SK-N-SH (cell line): ENCODE data around the gene TMEM161A. TPM values are rescaled to one million over a fixed set of nuclear protein-coding genes. Genes with fewer than 3 reads are reported as not detected.

ENCODE experiments used
- CTCF ChIA-PET: fragments of 300-600, 350-600 bp; formaldehyde crosslinking; extraction: SDS; loops from one replicate; lab custom pipeline; 2021; lab: Yijun Ruan, JAX
- POLR2A ChIA-PET: fragments of 350-600 bp; sonication (Branson Sonifier 250); formaldehyde crosslinking; extraction: SDS; loops from one replicate; lab custom pipeline; 2020; ENCODE audit warnings: antibody characterized with exemption, inconsistent platforms; lab: Yijun Ruan, JAX
- DNase-seq: peaks from one replicate; pipeline ENCODE4 v3.0.0; 2012
- H2AFZ ChIP-seq: fragments of 200-600 bp; sonication (generic); 2 replicates; pipeline ENCODE4 v1.8.1; 2016; ENCODE audit warnings: antibody characterized with exemption, mild to moderate bottlenecking, low read depth
- H3F3A ChIP-seq: fragments of 200-600 bp; sonication (generic); replicated peaks from 2 replicates; pipeline ENCODE3; 2016; ENCODE audit warnings: antibody characterized with exemption, mild to moderate bottlenecking; ENCODE audit not compliant: insufficient read depth
- H3K27ac ChIP-seq, 2 experiments: fragments of 200-500 bp in 1 of 2; fragments of 200-600 bp in 1 of 2; sonication (Bioruptor generic) in 1 of 2; sonication (generic), shearing (Covaris generic) in 1 of 2; 2 replicates each; pipeline versions ENCODE4 v1.5.1 to v1.6.1; 2014 to 2016; ENCODE audit warnings: low read depth in 2 of 2, inconsistent platforms in 1 of 2, low read length in 1 of 2, mild to moderate bottlenecking in 1 of 2, mixed read lengths in 1 of 2
- H3K27me3 ChIP-seq: fragments of 200-600 bp; sonication (generic), shearing (Covaris generic); 2 replicates; pipeline ENCODE4 v1.6.1; 2016; ENCODE audit warnings: mixed run types; ENCODE audit not compliant: insufficient read depth
- H3K36me3 ChIP-seq, 2 experiments: fragments of 200-500 bp in 1 of 2; fragments of 200-600 bp in 1 of 2; sonication (Bioruptor generic) in 1 of 2; sonication (generic) in 1 of 2; replicated peaks in 1 of 2; 2 replicates each; pipeline versions ENCODE3 to v1.5.1; 2014 to 2016; ENCODE audit warnings: low read length in 1 of 2, mild to moderate bottlenecking in 1 of 2; ENCODE audit not compliant: insufficient read depth in 2 of 2, control insufficient read depth in 1 of 2
- H3K4me1 ChIP-seq, 2 experiments: fragments of 200-500 bp in 1 of 2; fragments of 200-600 bp in 1 of 2; sonication (Bioruptor generic) in 1 of 2; sonication (generic), shearing (Covaris generic) in 1 of 2; 2 replicates each; pipeline versions ENCODE4 v1.5.1 to v1.6.1; 2014 to 2016; ENCODE audit warnings: low read depth in 1 of 2, low read length in 1 of 2, mixed run types in 1 of 2; ENCODE audit not compliant: insufficient read depth in 2 of 2, control insufficient read depth in 1 of 2
- H3K4me2 ChIP-seq: fragments of 200-600 bp; sonication (generic), shearing (Covaris generic); 2 replicates; pipeline ENCODE4 v1.6.1; 2017; ENCODE audit warnings: mixed run types
- H3K4me3 ChIP-seq, 2 experiments: fragments of 200-500 bp in 1 of 2; fragments of 200-600 bp in 1 of 2; sonication (Bioruptor generic) in 1 of 2; sonication (generic), shearing (Covaris generic) in 1 of 2; 2 replicates each; pipeline versions ENCODE4 v1.5.1 to v1.8.1; 2014 to 2016; ENCODE audit warnings: low read depth in 2 of 2, inconsistent platforms in 1 of 2, low read length in 1 of 2, mild to moderate bottlenecking in 1 of 2, mixed read lengths in 1 of 2, moderate library complexity in 1 of 2
- H3K79me2 ChIP-seq: fragments of 200-600 bp; sonication (generic); 2 replicates; pipeline ENCODE4 v1.8.1; 2017; ENCODE audit warnings: mild to moderate bottlenecking; ENCODE audit not compliant: insufficient read depth
- H3K9ac ChIP-seq: fragments of 200-600 bp; sonication (generic); 2 replicates; pipeline ENCODE4 v1.6.1; 2017; ENCODE audit warnings: mixed run types
- H3K9me2 ChIP-seq: fragments of 200-600 bp; sonication (generic); 2 replicates; pipeline ENCODE4 v1.6.1; 2017; ENCODE audit warnings: mixed run types
- H3K9me3 ChIP-seq: fragments of 200-600 bp; sonication (generic); 2 replicates; pipeline ENCODE4 v1.6.1; 2017; ENCODE audit warnings: mixed run types, mild to moderate bottlenecking, moderate library complexity
- H4K20me1 ChIP-seq: fragments of 200-600 bp; sonication (generic); 2 replicates; pipeline ENCODE4 v1.6.1; 2017; ENCODE audit warnings: mild to moderate bottlenecking, mixed run types; ENCODE audit not compliant: insufficient read depth
- CHD2 ChIP-seq: fragments of 150-350 bp; IDR thresholded peaks from 2 replicates; pipeline ENCODE4 v1.6.1; 2018; ENCODE audit warnings: low read length; ENCODE audit not compliant: partially characterized antibody
- GATA2 ChIP-seq: sonication (generic); formaldehyde crosslinking; IDR thresholded peaks from 2 replicates; pipeline ENCODE4 v1.5.0; 2020; ENCODE audit warnings: mild to moderate bottlenecking, missing genetic modification reagents
- JUND ChIP-seq: IDR thresholded peaks from 2 replicates; pipeline ENCODE4 v1.4.0; 2012
- MXI1 ChIP-seq: IDR thresholded peaks from 2 replicates; pipeline ENCODE4 v1.6.1; 2012; ENCODE audit warnings: mild to moderate bottlenecking, low read depth, low read length, improper control_type of control experiment
- RFX5 ChIP-seq: IDR thresholded peaks from 2 replicates; pipeline ENCODE4 v1.6.1; 2012; ENCODE audit warnings: mild to moderate bottlenecking, improper control_type of control experiment, low read length
- TAF1 ChIP-seq: IDR thresholded peaks from 2 replicates; pipeline ENCODE4 v1.6.1; 2012; ENCODE audit warnings: low read depth, mild to moderate bottlenecking, low read length, moderate library complexity, borderline replicate concordance
- YY1 ChIP-seq: IDR thresholded peaks from 2 replicates; pipeline ENCODE4 v1.4.0; 2012; ENCODE audit warnings: low read depth, mild to moderate bottlenecking
- WGBS: methylation state at CpG from one replicate; pipeline ENCODE4 v1.1.6; 2017; ENCODE audit warnings: low lambda C conversion rate; 5-methylcytosine and 5-hydroxymethylcytosine counted together
- polyA plus RNA-seq, 3 experiments: library from polyadenylated mRNA; depleted of rRNA; stranded (reverse); fragments of >200 nt; gene quantifications; 2 replicates each; pipeline ENCODE4 v1.2.3, GENCODE V29; 2012
- TF ChIP-seq, protein P1 (sequence below): fragments of 200-600 bp; sonication (generic); IDR thresholded peaks from 2 replicates; pipeline ENCODE4 v1.6.1; 2017; ENCODE audit warnings: antibody characterized with exemption, mild to moderate bottlenecking, moderate library complexity
- TF ChIP-seq, protein P2 (sequence below): IDR thresholded peaks from 2 replicates; pipeline ENCODE4 v1.6.1; 2012; ENCODE audit warnings: mild to moderate bottlenecking, low read depth, low read length, moderate library complexity
- TF ChIP-seq, protein P3 (sequence below): IDR thresholded peaks from 2 replicates; pipeline ENCODE4; 2012
- TF ChIP-seq, protein P4 (sequence below): fragments of 150-350 bp; IDR thresholded peaks from 2 replicates; pipeline ENCODE4 v1.6.1; 2017; ENCODE audit warnings: antibody characterized with exemption, low read length, low read depth, borderline replicate concordance

TMEM161A gene
- polyA plus RNA-seq, 1 of the 3 experiments (the other 2 are of a cell fraction), result 39.3 TPM

DNA sequence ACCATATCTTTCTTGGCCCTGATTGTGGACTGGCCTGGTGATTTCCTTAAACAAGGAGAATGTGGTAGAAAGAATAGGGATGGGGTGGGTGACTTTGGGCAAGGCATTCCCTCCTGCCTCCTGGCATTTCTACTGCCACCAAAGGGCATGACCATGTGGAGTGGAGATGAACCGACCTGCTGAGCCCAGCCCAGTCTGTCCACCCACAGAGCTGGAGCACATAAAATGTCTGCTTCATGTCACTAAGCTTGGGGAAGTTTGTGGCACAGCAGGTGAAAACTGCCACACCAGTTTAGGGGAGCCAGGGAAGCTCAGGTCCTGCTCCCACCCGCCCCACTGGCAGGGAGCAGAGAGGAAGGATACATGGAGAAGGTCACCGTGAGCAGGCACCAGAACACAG, 6.3 kb downstream of the TMEM161A start:
- ChIA-PET POLR2A (no interaction called here), CTCF (interaction anchor here (0.7 kb wide), 1 partner anchor 14 kb away, joined by 3 read pairs; no protein-coding TSS in a partner anchor)
- Histone ChIP-seq H3K9me3 (no peaks in the 10 kb centered on the region), H3K9ac (no peak overlapping the region), H3F3A (no peaks in the 10 kb centered on the region), H3K27ac (no peak overlapping the region), H3K36me3 (peaks cover 0 to 5% of the 10 kb centered on the region in 2 experiments), H3K9me2 (no peaks in the 10 kb centered on the region), H3K4me2 (no peak overlapping the region), H3K4me1 (peaks cover 0 to 1% of the 10 kb centered on the region in 2 experiments; a peak in 1 of 4 replicates), H3K79me2 (no peaks in the 10 kb centered on the region), H3K27me3 (no peaks in the 10 kb centered on the region), H4K20me1 (no peaks in the 10 kb centered on the region), H2AFZ (no peak overlapping the region), H3K4me3 (no peak overlapping the region)
- TF ChIP-seq, protein P1, sequence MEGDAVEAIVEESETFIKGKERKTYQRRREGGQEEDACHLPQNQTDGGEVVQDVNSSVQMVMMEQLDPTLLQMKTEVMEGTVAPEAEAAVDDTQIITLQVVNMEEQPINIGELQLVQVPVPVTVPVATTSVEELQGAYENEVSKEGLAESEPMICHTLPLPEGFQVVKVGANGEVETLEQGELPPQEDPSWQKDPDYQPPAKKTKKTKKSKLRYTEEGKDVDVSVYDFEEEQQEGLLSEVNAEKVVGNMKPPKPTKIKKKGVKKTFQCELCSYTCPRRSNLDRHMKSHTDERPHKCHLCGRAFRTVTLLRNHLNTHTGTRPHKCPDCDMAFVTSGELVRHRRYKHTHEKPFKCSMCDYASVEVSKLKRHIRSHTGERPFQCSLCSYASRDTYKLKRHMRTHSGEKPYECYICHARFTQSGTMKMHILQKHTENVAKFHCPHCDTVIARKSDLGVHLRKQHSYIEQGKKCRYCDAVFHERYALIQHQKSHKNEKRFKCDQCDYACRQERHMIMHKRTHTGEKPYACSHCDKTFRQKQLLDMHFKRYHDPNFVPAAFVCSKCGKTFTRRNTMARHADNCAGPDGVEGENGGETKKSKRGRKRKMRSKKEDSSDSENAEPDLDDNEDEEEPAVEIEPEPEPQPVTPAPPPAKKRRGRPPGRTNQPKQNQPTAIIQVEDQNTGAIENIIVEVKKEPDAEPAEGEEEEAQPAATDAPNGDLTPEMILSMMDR, result no peak
- TF ChIP-seq, protein P2, sequence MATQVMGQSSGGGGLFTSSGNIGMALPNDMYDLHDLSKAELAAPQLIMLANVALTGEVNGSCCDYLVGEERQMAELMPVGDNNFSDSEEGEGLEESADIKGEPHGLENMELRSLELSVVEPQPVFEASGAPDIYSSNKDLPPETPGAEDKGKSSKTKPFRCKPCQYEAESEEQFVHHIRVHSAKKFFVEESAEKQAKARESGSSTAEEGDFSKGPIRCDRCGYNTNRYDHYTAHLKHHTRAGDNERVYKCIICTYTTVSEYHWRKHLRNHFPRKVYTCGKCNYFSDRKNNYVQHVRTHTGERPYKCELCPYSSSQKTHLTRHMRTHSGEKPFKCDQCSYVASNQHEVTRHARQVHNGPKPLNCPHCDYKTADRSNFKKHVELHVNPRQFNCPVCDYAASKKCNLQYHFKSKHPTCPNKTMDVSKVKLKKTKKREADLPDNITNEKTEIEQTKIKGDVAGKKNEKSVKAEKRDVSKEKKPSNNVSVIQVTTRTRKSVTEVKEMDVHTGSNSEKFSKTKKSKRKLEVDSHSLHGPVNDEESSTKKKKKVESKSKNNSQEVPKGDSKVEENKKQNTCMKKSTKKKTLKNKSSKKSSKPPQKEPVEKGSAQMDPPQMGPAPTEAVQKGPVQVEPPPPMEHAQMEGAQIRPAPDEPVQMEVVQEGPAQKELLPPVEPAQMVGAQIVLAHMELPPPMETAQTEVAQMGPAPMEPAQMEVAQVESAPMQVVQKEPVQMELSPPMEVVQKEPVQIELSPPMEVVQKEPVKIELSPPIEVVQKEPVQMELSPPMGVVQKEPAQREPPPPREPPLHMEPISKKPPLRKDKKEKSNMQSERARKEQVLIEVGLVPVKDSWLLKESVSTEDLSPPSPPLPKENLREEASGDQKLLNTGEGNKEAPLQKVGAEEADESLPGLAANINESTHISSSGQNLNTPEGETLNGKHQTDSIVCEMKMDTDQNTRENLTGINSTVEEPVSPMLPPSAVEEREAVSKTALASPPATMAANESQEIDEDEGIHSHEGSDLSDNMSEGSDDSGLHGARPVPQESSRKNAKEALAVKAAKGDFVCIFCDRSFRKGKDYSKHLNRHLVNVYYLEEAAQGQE, result no peak
- TF ChIP-seq YY1 (no peak), GATA2 (CRISPR knock-in tag) (no peak), TAF1 (no peak), RFX5 (no peak), CHD2 (no peak), JUND (no peak), MXI1 (no peak)
- TF ChIP-seq, protein P3, sequence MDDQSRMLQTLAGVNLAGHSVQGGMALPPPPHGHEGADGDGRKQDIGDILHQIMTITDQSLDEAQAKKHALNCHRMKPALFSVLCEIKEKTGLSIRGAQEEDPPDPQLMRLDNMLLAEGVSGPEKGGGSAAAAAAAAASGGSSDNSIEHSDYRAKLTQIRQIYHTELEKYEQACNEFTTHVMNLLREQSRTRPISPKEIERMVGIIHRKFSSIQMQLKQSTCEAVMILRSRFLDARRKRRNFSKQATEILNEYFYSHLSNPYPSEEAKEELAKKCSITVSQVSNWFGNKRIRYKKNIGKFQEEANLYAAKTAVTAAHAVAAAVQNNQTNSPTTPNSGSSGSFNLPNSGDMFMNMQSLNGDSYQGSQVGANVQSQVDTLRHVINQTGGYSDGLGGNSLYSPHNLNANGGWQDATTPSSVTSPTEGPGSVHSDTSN, result no peak
- TF ChIP-seq, protein P4, sequence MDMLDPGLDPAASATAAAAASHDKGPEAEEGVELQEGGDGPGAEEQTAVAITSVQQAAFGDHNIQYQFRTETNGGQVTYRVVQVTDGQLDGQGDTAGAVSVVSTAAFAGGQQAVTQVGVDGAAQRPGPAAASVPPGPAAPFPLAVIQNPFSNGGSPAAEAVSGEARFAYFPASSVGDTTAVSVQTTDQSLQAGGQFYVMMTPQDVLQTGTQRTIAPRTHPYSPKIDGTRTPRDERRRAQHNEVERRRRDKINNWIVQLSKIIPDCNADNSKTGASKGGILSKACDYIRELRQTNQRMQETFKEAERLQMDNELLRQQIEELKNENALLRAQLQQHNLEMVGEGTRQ, result no peak
- WGBS, result 78% methylated on average over 3 of the region's 3 CpGs
- DNase-seq, result no peak
